Thyroid gland (tissue), 4 donors: ENCODE results near the gene ATF6.

Experiments
- CTCF ChIP-seq, 6 experiments: fragments of 200-600 bp in 3 of 6; fragments of 450-650 bp in 3 of 6; sonication (generic) in 3 of 6; IDR thresholded peaks; one replicate each; pipeline ENCODE4 v1.5.1; 2016 to 2019; ENCODE audit warnings: antibody characterized with exemption in 6 of 6, mild to moderate bottlenecking in 2 of 6, inconsistent platforms in 1 of 6, moderate library complexity in 1 of 6
- POLR2A ChIP-seq, 2 donors: fragments of 450-650 bp; IDR thresholded peaks; one replicate each; pipeline ENCODE4 v1.6.1; 2017; ENCODE audit warnings: antibody characterized with exemption in 2 of 2, mild to moderate bottlenecking in 2 of 2, moderate library complexity in 1 of 2

- no peak for TF ChIP-seq CTCF (IDR thresholded peaks at IDR 0.05)
- no peak for TF ChIP-seq POLR2A (IDR thresholded peaks at IDR 0.05)
Observed at GRCh38 chr1:162009501-162010174, 243.5 kb downstream of the ATF6 start.
